Endothelial cell of umbilical vein (primary cell): ENCODE data around the gene C17orf107.

Experiments
- MYC ChIP-seq: IDR thresholded peaks from one replicate; pipeline ENCODE4 v1.6.1; 2011; ENCODE audit warnings: mild to moderate bottlenecking, low read depth, low read length
- TF ChIP-seq, protein P1 (sequence below), 2 donors: IDR thresholded peaks; 1 replicate in 1 of 2; 2 replicates in 1 of 2; pipeline ENCODE4 v1.5.1; 2011; ENCODE audit warnings: low read length in 2 of 2, mild to moderate bottlenecking in 2 of 2, moderate library complexity in 2 of 2, control low read depth in 1 of 2, inconsistent platforms in 1 of 2, low read depth in 1 of 2; ENCODE audit not compliant: insufficient read depth in 1 of 2; ENCODE audit errors: extremely low read depth in 1 of 2

DNA sequence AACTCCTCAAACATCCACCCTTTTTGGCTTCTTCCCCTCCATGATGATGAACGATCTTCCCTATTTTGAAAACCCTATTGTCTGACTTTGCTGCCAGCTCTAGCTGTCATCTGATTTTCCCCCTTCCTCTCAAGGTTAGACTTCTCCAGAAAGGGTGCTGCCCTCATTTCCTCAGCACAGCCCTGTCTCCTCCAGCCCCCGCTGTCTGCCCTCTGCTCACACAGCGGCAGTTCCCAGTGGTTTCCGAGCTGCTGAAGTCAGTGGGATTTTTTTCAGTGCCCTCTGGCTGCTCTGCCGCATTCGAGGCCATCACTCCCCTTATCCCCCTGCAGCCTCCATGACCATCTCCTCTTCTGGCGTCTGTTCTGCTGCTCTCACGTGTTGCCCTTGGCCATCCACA, 26.6 kb upstream of the C17orf107 start:
- TF ChIP-seq MYC, result no peak
- TF ChIP-seq, protein P1, sequence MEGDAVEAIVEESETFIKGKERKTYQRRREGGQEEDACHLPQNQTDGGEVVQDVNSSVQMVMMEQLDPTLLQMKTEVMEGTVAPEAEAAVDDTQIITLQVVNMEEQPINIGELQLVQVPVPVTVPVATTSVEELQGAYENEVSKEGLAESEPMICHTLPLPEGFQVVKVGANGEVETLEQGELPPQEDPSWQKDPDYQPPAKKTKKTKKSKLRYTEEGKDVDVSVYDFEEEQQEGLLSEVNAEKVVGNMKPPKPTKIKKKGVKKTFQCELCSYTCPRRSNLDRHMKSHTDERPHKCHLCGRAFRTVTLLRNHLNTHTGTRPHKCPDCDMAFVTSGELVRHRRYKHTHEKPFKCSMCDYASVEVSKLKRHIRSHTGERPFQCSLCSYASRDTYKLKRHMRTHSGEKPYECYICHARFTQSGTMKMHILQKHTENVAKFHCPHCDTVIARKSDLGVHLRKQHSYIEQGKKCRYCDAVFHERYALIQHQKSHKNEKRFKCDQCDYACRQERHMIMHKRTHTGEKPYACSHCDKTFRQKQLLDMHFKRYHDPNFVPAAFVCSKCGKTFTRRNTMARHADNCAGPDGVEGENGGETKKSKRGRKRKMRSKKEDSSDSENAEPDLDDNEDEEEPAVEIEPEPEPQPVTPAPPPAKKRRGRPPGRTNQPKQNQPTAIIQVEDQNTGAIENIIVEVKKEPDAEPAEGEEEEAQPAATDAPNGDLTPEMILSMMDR (IDR thresholded peaks at IDR 0.05; ENCODE audit: extremely low read depth in 1 of 2, insufficient read depth in 1 of 2, low read depth in 1 of 2, low read length in 2 of 2), result no peak
